Heart right ventricle (tissue), 16 donors: Measurements from ENCODE around the gene URB2. TPM values are rescaled to one million over a fixed set of nuclear protein-coding genes. Genes with fewer than 3 reads are reported as not detected.

Experiments used
- ATAC-seq, 8 donors: fragments of 200-7000 bp; cut with Tn5 transposase; one replicate each; pipeline ENCODE4 v1.9.1; 2020; ENCODE audit warnings: mild to moderate bottlenecking in 8 of 8, moderate library complexity in 8 of 8, moderate number of reproducible peaks in 1 of 8
- DNase-seq, 2 donors: peaks; one replicate each; pipeline ENCODE4 v3.0.0-alpha.2; 2020
- H3K27ac ChIP-seq, 10 donors: fragments of 200-600 bp; sonication (generic) in 2 of 10; one replicate each; pipeline versions ENCODE4 v1.5.0 to v1.8.0; 2020 to 2022; ENCODE audit warnings: mild to moderate bottlenecking in 3 of 10
- H3K27me3 ChIP-seq, 7 donors: fragments of 200-600 bp; one replicate each; pipeline ENCODE4 v1.8.0; 2021 to 2022; ENCODE audit warnings: mild to moderate bottlenecking in 2 of 7
- H3K36me3 ChIP-seq, 9 donors: fragments of 200-600 bp; sonication (generic) in 1 of 9; one replicate each; pipeline versions ENCODE4 v1.5.0 to v1.8.0; 2020 to 2022; ENCODE audit warnings: mild to moderate bottlenecking in 2 of 9
- H3K4me1 ChIP-seq, 9 donors: fragments of 200-600 bp; sonication (generic) in 1 of 9; one replicate each; pipeline versions ENCODE4 v1.5.0 to v1.8.0; 2020 to 2022; ENCODE audit warnings: mild to moderate bottlenecking in 4 of 9
- H3K4me3 ChIP-seq, 10 donors: fragments of 200-600 bp; sonication (generic) in 2 of 10; one replicate each; pipeline versions ENCODE4 v1.5.0 to v1.8.0; 2020 to 2022; ENCODE audit warnings: mild to moderate bottlenecking in 7 of 10, moderate library complexity in 2 of 10
- H3K9me3 ChIP-seq, 11 donors: fragments of 200-600 bp in 10 of 11; sonication (generic) in 2 of 11; one replicate each; pipeline versions ENCODE4 v1.5.0 to v1.8.0; 2013 to 2022; ENCODE audit warnings: mild to moderate bottlenecking in 2 of 11, control low read depth in 1 of 11, moderate library complexity in 1 of 11
- CTCF ChIP-seq, 9 donors: fragments of 200-600 bp; sonication (generic) in 2 of 9; IDR thresholded peaks; one replicate each; pipeline versions ENCODE4 v1.5.0 to v1.8.0; 2021 to 2022; ENCODE audit warnings: antibody characterized with exemption in 9 of 9, mild to moderate bottlenecking in 5 of 9, moderate library complexity in 1 of 9
- WGBS, 2 donors: extraction: QIAGEN DNeasy Blood & Tissue Kit; methylation state at CpG; one replicate each; pipeline ENCODE4 v1.1.7; 2013; ENCODE audit warnings: inconsistent platforms in 1 of 2; 5-methylcytosine and 5-hydroxymethylcytosine counted together
- intact Hi-C, 10 donors: fragments of 100-400 bp; cut with DNase I; formaldehyde crosslinking; loops; one replicate each; pipeline versions ENCODE4 v1.11.1 to v1.14.2; 2022
- polyA plus RNA-seq, 2 donors: library from polyadenylated mRNA; stranded (reverse); fragments of 200-250 nt; gene quantifications; one replicate each; pipeline ENCODE4 v1.2.3, GENCODE V29; 2013
- total RNA-seq, 10 donors: library from RNA; stranded (reverse); fragmentation: NEBNext Ultra II Directional in 3 of 10; extraction: Animal tissue kit (Norgen Biotek cat#: 25700) in 3 of 10; gene quantifications; one replicate each; pipeline versions ENCODE4 v1.2.1 to v1.2.4, GENCODE V29; 2021 to 2023
- donor health status: Arrhythmogenic right ventricular cardiomyopathy.
- donor health status: ischemic (EF 13 %, LVEDD 7.1; RV severe dilation, severe dysfunction).
- donor health status: healthy with polysubstance abuse.
- donor health status: DM: no; HTN: yes; CAD: no.
- donor health status: DM: no; HTN: no; CAD: no.
- donor health status: ischemic (EF 25% LVEDD 6.9; RV normal size, moderate dysfunction).
- donor health status: ischemic (EF 25% LVEDD 5.7; RV mildly dilated, moderate dysfunction).
- donor health status: healthy.
- donor health status: DM: yes; HTN: yes; CAD: no.
- donor health status: Ischemic cardiomyopathy.
- donor health status: ischemic (EF 35%, LVEDD 5.7; RV mildly dilated, moderate dysfunction).
- donor health status: nonischemic (EF 11% LVEDD 7.7; RV severe dilation, severe dysfunction).
- donor health status: DM: yes; HTN: yes; CAD: no.
- donor health status: PGD.
- donor health status: ischemic (EF 29% LVEDD 5.4; RV normal size, mild dysfunction).
- donor health status: nonischemic (EF 23%, LVEDD 6.1; RV moderate dilation, normal function).

URB2 gene
- total and polyA plus RNA-seq, 12 donors: 1.6 to 5.6 (median 4.2) TPM

DNA sequence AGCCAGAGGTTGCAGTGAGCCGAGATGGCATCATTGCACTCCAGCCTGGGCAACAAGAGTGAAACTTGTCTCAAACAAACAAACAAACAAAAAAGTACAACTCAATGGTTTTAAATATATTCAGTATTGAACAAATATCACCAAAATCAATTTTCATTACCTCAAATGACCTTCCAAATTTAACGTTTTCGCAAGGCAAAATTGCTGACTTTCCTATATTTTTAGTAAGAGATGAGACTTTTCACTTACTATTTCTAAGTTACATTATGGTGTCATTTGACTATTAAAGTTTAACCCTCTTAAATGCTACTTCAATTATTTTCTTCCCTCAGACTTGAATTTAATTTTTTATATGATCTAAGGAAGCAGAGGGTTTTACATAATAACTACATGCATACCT, 44.6 kb upstream of the URB2 start:
- Histone ChIP-seq H3K9me3 (no peaks in the 10 kb centered on the region), H3K4me1 (peaks cover 9 to 39% (median 28%) of the 10 kb centered on the region in 9 donors), H3K4me3 (no peak overlapping the region), H3K27me3 (no peaks in the 10 kb centered on the region), H3K27ac (peak overlapping the region in 4 of 10 donors; percentile 28 to 54 (median 36)), H3K36me3 (no peaks in the 10 kb centered on the region)
- TF ChIP-seq CTCF (IDR thresholded peaks at IDR 0.05): no peak
- no peak for ATAC-seq
- no peak for DNase-seq
- intact Hi-C loops: no loop called here
- 89 to 91% methylated on average over 3 of the region's 3 CpGs for whole genome bisulfite sequencing, 2 donors

- Histone ChIP-seq H3K27me3 (no peaks in the 10 kb centered on the region), H3K36me3 (no peaks in the 10 kb centered on the region), H3K4me1 (peaks cover 9 to 39% (median 28%) of the 10 kb centered on the region in 9 donors), H3K9me3 (no peaks in the 10 kb centered on the region), H3K27ac (peak overlapping the region in 8 of 10 donors; percentile 7 to 63 (median 36)), H3K4me3 (no peak overlapping the region)
- intact Hi-C loops: no loop called here
- DNase-seq (peak; percentile 62 to 80), ATAC-seq (peak; percentile 31 to 85 (median 74))
- 18 to 23% methylated on average over 11 of the region's 11 CpGs for WGBS, 2 donors
- no peak for TF ChIP-seq CTCF (IDR thresholded peaks at IDR 0.05)
Measured at GRCh38 chr1:229582011-229582694, 43.9 kb upstream of the URB2 start.

DNA sequence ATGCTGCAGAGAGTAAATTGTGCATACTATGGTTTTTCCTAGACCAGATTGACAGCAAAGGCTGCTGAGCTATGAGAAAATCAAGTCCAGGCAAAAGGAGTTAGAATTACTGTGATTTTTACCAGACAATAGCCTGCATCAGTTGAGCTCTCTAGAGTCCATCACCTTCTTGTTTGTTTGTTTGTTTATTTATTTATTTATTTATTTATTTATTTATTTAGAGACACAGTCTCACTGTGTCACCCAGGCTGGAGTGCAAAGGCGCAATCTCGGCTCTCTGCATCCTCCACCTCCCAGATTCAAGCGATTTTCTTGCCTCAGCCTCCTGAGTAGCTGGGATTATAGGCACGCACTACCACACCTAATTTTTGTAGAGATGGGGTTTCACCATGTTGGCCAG, 43.3 kb upstream of the URB2 start:
- Histone ChIP-seq H3K27me3 (no peaks in the 10 kb centered on the region), H3K27ac (peak overlapping the region in 8 of 10 donors; percentile 7 to 63 (median 36)), H3K4me3 (no peak overlapping the region), H3K4me1 (peaks cover 9 to 39% (median 28%) of the 10 kb centered on the region in 9 donors), H3K9me3 (no peaks in the 10 kb centered on the region), H3K36me3 (no peaks in the 10 kb centered on the region)
- WGBS, 2 donors: 95 to 97% methylated on average over 4 of the region's 4 CpGs
- no peak for DNase-seq
- intact Hi-C loops: no loop called here
- no peak for TF ChIP-seq CTCF (IDR thresholded peaks at IDR 0.05)
- no peak for ATAC-seq

- ATAC-seq: no peak
Measured at GRCh38 chr1:229585338-229585737, 40.7 kb upstream of the URB2 start.

More at GRCh38 chr1:229585338-229585737, 40.7 kb upstream of the URB2 start:
- peaks cover 5 to 17% (median 12%) of the 10 kb centered on the region in 9 donors for H3K4me1 ChIP-seq
- WGBS, 2 donors: 72 to 83% methylated on average over 2 of the region's 2 CpGs
- H3K27ac ChIP-seq: no peak overlapping the region
- TF ChIP-seq CTCF (IDR thresholded peaks at IDR 0.05): no peak
- peaks cover 0 to 12% (median 0%) of the 10 kb centered on the region in 9 donors for H3K36me3 ChIP-seq
- H3K27me3 ChIP-seq: no peaks in the 10 kb centered on the region
- no peaks in the 10 kb centered on the region for H3K9me3 ChIP-seq
- no peak overlapping the region for H3K4me3 ChIP-seq
- no peak for DNase-seq
- intact Hi-C loops: no loop called here
